AG04449 (cell line): Measurements from ENCODE around the gene SH3D19.

Experiments
- CTCF ChIA-PET: fragments of 350-600 bp; formaldehyde crosslinking; extraction: SDS; loops from one replicate; lab custom pipeline; 2021; ENCODE audit warnings: antibody characterized with exemption; lab: Yijun Ruan, JAX
- POLR2A ChIA-PET: fragments of 400-600, 350-600 bp; formaldehyde crosslinking; extraction: SDS; loops from one replicate; lab custom pipeline; 2020; ENCODE audit warnings: antibody characterized with exemption, inconsistent platforms; lab: Yijun Ruan, JAX
- DNase-seq: peaks from one replicate; pipeline ENCODE4 v3.0.0-alpha.2; 2010; ENCODE audit warnings: low read depth, low spot score
- H3K4me3 ChIP-seq: 2 replicates; pipeline ENCODE4 v1.5.1; 2011; ENCODE audit warnings: low read depth, mild to moderate bottlenecking, control low read depth, low read length
- CTCF ChIP-seq: IDR thresholded peaks from one replicate; pipeline ENCODE4 v1.5.1; 2011; ENCODE audit warnings: mild to moderate bottlenecking, moderate library complexity, low read length, control low read depth, inconsistent platforms; ENCODE audit not compliant: insufficient read depth; ENCODE audit errors: missing control alignments

Gene SH3D19

GRCh38 chr4:151193414-151193813, 132.0 kb downstream of the SH3D19 start:
- no peak for TF ChIP-seq CTCF
- no peak for DNase-seq
- H3K4me3 ChIP-seq = no peak overlapping the region
- ChIA-PET CTCF (no interaction called here), POLR2A (no interaction called here)

DNA sequence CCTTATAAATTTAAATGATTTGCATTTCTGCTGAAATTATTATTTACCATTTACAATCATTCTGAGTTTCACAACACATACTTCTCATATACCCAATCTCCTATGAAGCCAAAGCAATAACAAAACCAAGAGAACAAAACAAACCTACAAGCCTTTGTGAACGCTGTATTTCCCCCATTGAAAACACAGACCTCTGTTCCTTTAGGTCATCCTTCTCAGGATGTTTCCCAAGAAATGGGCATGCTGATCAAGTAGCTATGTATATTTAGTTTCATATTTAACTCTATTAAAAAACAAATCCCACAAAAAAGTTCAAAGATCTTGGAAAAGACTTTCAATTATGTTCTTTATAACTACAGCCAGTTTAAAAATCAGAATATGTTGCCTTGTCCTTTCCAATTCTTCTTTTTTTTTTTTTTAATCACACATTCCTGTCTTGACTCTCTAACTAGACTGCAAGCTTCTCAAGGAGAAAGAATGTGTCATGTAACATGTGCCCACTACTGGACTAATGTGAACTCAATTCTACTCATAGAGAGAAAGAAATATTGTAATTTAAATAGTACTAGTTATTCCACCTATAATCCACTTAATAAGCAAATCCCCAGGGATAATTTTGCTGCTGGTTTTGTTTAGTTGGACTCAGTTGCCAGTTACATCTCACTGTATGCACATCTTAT, 132.7 kb downstream of the SH3D19 start:
- ChIA-PET CTCF (no interaction called here), POLR2A (no interaction called here)
- no peak for TF ChIP-seq CTCF
- no peak for DNase-seq
- H3K4me3 ChIP-seq = no peak overlapping the region

GRCh38 chr4:151184523-151185458, 140.6 kb downstream of the SH3D19 start:
- no peak for TF ChIP-seq CTCF
- DNase-seq = no peak
- CTCF ChIA-PET = interaction anchor here (0.9 kb wide), 1 partner anchor 67 kb away, joined by 3 read pairs; no protein-coding TSS in a partner anchor
- no peak overlapping the region for H3K4me3 ChIP-seq
- POLR2A ChIA-PET = interaction anchor here (0.6 kb wide), 1 partner anchor 140 kb away, joined by 3 read pairs; the partner anchor contains the start of gene SH3D19

DNA sequence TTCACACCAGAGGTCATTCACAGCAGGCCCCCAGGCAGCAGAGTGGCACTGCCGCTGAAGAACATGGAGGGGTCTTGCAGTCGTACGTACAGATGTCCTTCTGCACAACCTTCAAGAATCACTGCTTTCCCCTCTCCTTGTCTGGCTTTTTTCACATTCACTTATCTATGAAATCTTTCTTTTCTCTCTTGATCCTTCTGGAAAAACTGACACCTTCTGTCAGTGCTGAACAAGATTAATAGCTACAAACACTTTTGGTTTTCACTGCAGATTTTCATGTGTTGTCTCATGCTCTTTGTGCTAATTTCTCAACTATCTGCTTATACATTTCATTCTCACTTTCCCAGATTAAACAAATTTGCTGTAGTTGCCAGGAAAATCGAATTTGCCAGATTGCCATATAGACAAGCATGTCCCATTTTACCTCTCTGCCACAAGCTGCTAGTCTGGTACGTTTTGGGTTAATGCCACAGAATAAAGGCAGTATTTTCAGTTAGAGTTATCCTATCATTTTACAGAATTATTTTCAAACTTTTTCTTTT, 142.9 kb downstream of the SH3D19 start:
- DNase-seq = no peak
- ChIA-PET CTCF (no interaction called here), POLR2A (no interaction called here)
- TF ChIP-seq CTCF = no peak
- no peak overlapping the region for H3K4me3 ChIP-seq

- TF ChIP-seq CTCF = no peak
- ChIA-PET CTCF (interaction anchor here (0.6 kb wide), 1 partner anchor 1966 kb away, joined by 3 read pairs; no protein-coding TSS in a partner anchor), POLR2A (no interaction called here)
- DNase-seq = no peak
- H3K4me3 ChIP-seq = no peak overlapping the region
These were observed 148.7 kb downstream of the SH3D19 start for GRCh38 chr4:151176685-151177084.
